HL-60 (cell line): ENCODE results near the gene SPON1.

ENCODE experiments used
- GABPA ChIP-seq: IDR thresholded peaks from 2 replicates; pipeline ENCODE4 v1.6.1; 2012; ENCODE audit warnings: low read depth
- POLR2AphosphoS5 ChIP-seq: IDR thresholded peaks from 2 replicates; pipeline ENCODE4 v1.6.1; 2012; ENCODE audit warnings: low read depth
- SPI1 ChIP-seq: IDR thresholded peaks from 2 replicates; pipeline ENCODE4 v1.6.1; 2012; ENCODE audit warnings: low read depth, mild to moderate bottlenecking, borderline replicate concordance
- TF ChIP-seq, protein P1 (sequence below): IDR thresholded peaks from one replicate; pipeline ENCODE4 v1.5.1; 2011; ENCODE audit warnings: low read length, control low read depth, inconsistent platforms; ENCODE audit not compliant: insufficient read depth
- TF ChIP-seq, protein P2 (sequence below): IDR thresholded peaks from 2 replicates; pipeline ENCODE4 v1.6.1; 2012; ENCODE audit warnings: low read depth; ENCODE audit not compliant: insufficient replicate concordance

DNA sequence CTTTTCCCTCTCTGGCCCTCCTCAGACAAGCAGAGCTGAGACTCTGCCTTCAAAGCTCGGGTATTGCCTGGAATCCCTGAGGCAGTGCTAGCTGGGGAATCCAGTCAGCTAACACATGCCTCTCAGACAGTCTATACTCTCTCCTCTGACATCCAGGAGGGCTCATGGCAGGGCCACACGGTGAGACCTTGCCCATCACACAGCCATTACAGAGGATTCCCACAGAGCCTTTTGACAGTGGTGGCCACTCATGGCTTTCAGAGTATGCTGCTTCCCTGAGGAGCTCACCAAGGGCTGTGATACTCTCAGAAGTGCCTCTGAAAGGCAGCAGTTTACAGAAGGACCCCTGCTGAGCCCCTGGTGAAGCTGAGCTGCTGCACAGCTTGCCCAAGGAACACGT lies 231.1 kb downstream of the SPON1 start:
- TF ChIP-seq, protein P1, sequence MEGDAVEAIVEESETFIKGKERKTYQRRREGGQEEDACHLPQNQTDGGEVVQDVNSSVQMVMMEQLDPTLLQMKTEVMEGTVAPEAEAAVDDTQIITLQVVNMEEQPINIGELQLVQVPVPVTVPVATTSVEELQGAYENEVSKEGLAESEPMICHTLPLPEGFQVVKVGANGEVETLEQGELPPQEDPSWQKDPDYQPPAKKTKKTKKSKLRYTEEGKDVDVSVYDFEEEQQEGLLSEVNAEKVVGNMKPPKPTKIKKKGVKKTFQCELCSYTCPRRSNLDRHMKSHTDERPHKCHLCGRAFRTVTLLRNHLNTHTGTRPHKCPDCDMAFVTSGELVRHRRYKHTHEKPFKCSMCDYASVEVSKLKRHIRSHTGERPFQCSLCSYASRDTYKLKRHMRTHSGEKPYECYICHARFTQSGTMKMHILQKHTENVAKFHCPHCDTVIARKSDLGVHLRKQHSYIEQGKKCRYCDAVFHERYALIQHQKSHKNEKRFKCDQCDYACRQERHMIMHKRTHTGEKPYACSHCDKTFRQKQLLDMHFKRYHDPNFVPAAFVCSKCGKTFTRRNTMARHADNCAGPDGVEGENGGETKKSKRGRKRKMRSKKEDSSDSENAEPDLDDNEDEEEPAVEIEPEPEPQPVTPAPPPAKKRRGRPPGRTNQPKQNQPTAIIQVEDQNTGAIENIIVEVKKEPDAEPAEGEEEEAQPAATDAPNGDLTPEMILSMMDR, result no peak
- TF ChIP-seq POLR2AphosphoS5 (no peak), GABPA (no peak), SPI1 (no peak)
- TF ChIP-seq, protein P2, sequence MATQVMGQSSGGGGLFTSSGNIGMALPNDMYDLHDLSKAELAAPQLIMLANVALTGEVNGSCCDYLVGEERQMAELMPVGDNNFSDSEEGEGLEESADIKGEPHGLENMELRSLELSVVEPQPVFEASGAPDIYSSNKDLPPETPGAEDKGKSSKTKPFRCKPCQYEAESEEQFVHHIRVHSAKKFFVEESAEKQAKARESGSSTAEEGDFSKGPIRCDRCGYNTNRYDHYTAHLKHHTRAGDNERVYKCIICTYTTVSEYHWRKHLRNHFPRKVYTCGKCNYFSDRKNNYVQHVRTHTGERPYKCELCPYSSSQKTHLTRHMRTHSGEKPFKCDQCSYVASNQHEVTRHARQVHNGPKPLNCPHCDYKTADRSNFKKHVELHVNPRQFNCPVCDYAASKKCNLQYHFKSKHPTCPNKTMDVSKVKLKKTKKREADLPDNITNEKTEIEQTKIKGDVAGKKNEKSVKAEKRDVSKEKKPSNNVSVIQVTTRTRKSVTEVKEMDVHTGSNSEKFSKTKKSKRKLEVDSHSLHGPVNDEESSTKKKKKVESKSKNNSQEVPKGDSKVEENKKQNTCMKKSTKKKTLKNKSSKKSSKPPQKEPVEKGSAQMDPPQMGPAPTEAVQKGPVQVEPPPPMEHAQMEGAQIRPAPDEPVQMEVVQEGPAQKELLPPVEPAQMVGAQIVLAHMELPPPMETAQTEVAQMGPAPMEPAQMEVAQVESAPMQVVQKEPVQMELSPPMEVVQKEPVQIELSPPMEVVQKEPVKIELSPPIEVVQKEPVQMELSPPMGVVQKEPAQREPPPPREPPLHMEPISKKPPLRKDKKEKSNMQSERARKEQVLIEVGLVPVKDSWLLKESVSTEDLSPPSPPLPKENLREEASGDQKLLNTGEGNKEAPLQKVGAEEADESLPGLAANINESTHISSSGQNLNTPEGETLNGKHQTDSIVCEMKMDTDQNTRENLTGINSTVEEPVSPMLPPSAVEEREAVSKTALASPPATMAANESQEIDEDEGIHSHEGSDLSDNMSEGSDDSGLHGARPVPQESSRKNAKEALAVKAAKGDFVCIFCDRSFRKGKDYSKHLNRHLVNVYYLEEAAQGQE, result no peak
